Right lobe of liver (tissue), 6 donors: ENCODE data around the gene PEX12. TPM values are rescaled to one million over a fixed set of nuclear protein-coding genes. Genes with fewer than 3 reads are reported as not detected.

Experiments
- ATAC-seq, 4 donors: fragments of 200-7000 bp; cut with Tn5 transposase; one replicate each; pipeline ENCODE4 v1.9.1; 2020; ENCODE audit warnings: mild to moderate bottlenecking in 4 of 4, moderate library complexity in 4 of 4
- DNase-seq, 3 donors: peaks; one replicate each; pipeline ENCODE4 v3.0.0-alpha.2; 2020
- H3K27ac ChIP-seq, 3 donors: fragments of 200-600 bp; one replicate each; pipeline ENCODE4 v1.8.0; 2022
- H3K27me3 ChIP-seq, 2 donors: fragments of 200-600 bp; one replicate each; pipeline ENCODE4 v1.8.0; 2022
- H3K36me3 ChIP-seq, 4 donors: fragments of 200-600 bp; sonication (generic) in 1 of 4; one replicate each; pipeline versions ENCODE4 v1.5.1 to v1.8.0; 2017 to 2022; ENCODE audit warnings: control low read depth in 1 of 4
- H3K4me1 ChIP-seq, 4 donors: fragments of 200-600 bp; sonication (generic) in 1 of 4; one replicate each; pipeline versions ENCODE4 v1.5.1 to v1.8.0; 2017 to 2022; ENCODE audit warnings: control low read depth in 1 of 4
- H3K4me3 ChIP-seq, 3 donors: fragments of 200-600 bp; one replicate each; pipeline ENCODE4 v1.8.0; 2022
- H3K9me3 ChIP-seq, 4 donors: fragments of 200-600 bp; sonication (generic) in 1 of 4; one replicate each; pipeline versions ENCODE4 v1.5.1 to v1.8.0; 2017 to 2022; ENCODE audit warnings: control low read depth in 1 of 4
- POLR2A ChIP-seq: fragments of 450-650 bp; IDR thresholded peaks from one replicate; pipeline ENCODE4 v1.6.1; 2017; ENCODE audit warnings: antibody characterized with exemption, mild to moderate bottlenecking
- WGBS: methylation state at CpG from one replicate; pipeline ENCODE4 v1.1.6; 2018; ENCODE audit warnings: low coverage, low lambda C conversion rate; ENCODE audit not compliant: insufficient coverage; ENCODE audit errors: missing lambda C conversion rate; 5-methylcytosine and 5-hydroxymethylcytosine counted together
- intact Hi-C, 2 donors: fragments of 100-400 bp; cut with DNase I; formaldehyde crosslinking; loops; one replicate each; pipeline versions ENCODE4 v1.11.2 to v1.14.1; 2022
- long read RNA-seq: library from polyadenylated mRNA; unstranded; transcript quantifications from one replicate; pipeline ENCODE4 v2.0.0, GENCODE V29; 2019
- total RNA-seq, 6 experiments: library from RNA; depleted of rRNA in 2 of 6; stranded (reverse); fragments of >200 nt in 2 of 6; fragmentation: NEBNext Ultra II Directional in 3 of 6; extraction: Animal tissue kit (Norgen Biotek cat#: 25700) in 3 of 6; gene quantifications; one replicate each; pipeline versions ENCODE4 v1.1.0 to v1.2.4, GENCODE V29; 2016 to 2023
- TF ChIP-seq, protein P1 (sequence below), 4 donors: fragments of 200-600 bp in 3 of 4; fragments of 450-650 bp in 1 of 4; IDR thresholded peaks; one replicate each; pipeline versions ENCODE4 v1.5.1 to v1.8.0; 2016 to 2022; ENCODE audit warnings: antibody characterized with exemption in 4 of 4, mild to moderate bottlenecking in 2 of 4
- donor health status: DM: no; HTN: yes; CAD: no.
- donor health status: DM: no; HTN: no; CAD: no.
- donor health status: DM: no; HTN: no; CAD: no.
- donor health status: DM: no; HTN: yes; CAD: no.
- donor health status: DM: no; HTN: yes; CAD: no.

Gene PEX12
- 1 to 10 TPM; 2.9 to 6.4 (median 4.3) TPM for total RNA-seq
- long read RNA-seq, partial matches to known transcripts: 0 of 1 reads
- long read RNA-seq, other reads (novel, unspliced or antisense): 0 of 1 reads

DNA sequence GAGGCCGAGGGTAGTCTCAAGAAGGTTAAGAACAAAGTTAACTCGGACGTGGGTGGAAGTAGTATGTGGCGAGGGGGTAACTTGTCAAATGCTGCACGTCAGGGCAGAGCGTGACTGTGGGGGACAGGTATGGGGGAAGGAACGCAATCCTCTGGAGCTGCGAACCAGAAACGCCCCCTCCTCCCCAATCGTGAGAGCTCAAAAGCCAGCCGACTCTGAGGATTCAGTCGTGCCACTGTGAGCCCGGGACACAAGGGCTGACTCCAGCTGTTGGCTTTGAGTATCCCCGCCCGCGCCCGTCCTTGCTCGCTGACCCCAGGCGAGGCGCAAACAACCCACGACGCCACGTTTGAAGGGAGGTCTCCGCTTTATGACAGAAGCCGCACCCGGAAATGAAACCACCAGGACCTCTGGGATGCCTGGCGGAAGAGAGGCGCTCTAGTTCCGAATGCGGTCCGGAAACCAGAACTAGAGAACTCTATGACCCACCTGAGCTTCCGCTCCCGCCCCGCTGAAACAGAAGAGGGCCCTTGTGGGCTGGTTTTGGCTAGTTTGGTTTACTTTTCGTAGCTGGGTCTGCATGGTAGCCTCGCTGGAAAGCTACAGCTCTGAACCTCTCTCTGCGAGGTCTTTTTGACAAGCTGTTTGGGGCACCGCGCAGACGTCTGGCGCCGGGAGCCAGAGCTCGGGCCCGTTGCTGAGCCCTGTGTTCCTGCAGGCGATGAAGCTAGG is at the start of gene PEX12:
Gene PEX12, minus strand, starts transcription at position 375 of the 732 bp plus-strand sequence. CDS start 550 bp downstream, outside the sequence.
- peak; percentile 97 to 99 (median 98) for ATAC-seq
- Histone ChIP-seq H3K27ac (peak within 1 kb of the TSS; percentile 80 to 85 (median 84)), H3K27me3 (no peaks in the 10 kb centered on the region), H3K9me3 (no peaks in the 10 kb centered on the region), H3K4me1 (peaks cover 0 to 10% (median 3%) of the 10 kb centered on the region in 4 donors), H3K36me3 (peaks cover 0 to 4% (median under 1%) of the 10 kb centered on the region in 4 donors), H3K4me3 (peak within 1 kb of the TSS; percentile 65 to 87 (median 81))
- intact Hi-C loops: no loop called here
- DNase-seq: peak; percentile 88 to 93 (median 92)
- TF ChIP-seq, protein P1, sequence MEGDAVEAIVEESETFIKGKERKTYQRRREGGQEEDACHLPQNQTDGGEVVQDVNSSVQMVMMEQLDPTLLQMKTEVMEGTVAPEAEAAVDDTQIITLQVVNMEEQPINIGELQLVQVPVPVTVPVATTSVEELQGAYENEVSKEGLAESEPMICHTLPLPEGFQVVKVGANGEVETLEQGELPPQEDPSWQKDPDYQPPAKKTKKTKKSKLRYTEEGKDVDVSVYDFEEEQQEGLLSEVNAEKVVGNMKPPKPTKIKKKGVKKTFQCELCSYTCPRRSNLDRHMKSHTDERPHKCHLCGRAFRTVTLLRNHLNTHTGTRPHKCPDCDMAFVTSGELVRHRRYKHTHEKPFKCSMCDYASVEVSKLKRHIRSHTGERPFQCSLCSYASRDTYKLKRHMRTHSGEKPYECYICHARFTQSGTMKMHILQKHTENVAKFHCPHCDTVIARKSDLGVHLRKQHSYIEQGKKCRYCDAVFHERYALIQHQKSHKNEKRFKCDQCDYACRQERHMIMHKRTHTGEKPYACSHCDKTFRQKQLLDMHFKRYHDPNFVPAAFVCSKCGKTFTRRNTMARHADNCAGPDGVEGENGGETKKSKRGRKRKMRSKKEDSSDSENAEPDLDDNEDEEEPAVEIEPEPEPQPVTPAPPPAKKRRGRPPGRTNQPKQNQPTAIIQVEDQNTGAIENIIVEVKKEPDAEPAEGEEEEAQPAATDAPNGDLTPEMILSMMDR (IDR thresholded peaks at IDR 0.05): no peak
- peak; percentile 86 for TF ChIP-seq POLR2A
- whole genome bisulfite sequencing: 0% methylated on average over 37 of the region's 45 CpGs

DNA sequence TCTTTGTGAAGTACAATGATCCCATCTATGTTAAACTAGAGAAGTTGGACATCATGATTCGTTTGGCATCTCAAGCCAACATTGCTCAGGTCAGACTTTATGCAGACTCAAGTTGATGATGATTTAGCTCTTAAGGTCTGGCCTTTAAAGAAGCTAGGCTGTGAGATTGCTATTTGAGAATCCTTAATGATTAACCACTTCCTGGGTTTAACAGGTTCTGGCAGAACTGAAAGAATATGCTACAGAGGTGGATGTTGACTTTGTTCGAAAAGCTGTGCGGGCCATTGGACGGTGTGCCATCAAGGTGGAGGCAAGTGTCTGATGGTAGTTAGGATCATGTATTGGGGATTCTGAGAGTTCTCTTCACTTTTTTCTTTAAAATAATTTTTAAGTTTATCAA is 49.0 kb upstream of the PEX12 start:
- intact Hi-C loops: no loop called here
- H3K27ac ChIP-seq: no peak overlapping the region
- H3K9me3 ChIP-seq: no peaks in the 10 kb centered on the region
- DNase-seq: no peak
- peaks cover 4 to 45% (median 6%) of the 10 kb centered on the region in 4 donors for H3K36me3 ChIP-seq
- H3K4me1 ChIP-seq: peaks cover 0 to 13% (median 0%) of the 10 kb centered on the region in 4 donors
- TF ChIP-seq, protein P1 (IDR thresholded peaks at IDR 0.05): no peak
- TF ChIP-seq POLR2A: no peak
- WGBS: 66% methylated on average over 4 of the region's 4 CpGs
- H3K27me3 ChIP-seq: no peaks in the 10 kb centered on the region
- ATAC-seq: peak; percentile 51 to 79 (median 70)
- no peak overlapping the region for H3K4me3 ChIP-seq

DNA sequence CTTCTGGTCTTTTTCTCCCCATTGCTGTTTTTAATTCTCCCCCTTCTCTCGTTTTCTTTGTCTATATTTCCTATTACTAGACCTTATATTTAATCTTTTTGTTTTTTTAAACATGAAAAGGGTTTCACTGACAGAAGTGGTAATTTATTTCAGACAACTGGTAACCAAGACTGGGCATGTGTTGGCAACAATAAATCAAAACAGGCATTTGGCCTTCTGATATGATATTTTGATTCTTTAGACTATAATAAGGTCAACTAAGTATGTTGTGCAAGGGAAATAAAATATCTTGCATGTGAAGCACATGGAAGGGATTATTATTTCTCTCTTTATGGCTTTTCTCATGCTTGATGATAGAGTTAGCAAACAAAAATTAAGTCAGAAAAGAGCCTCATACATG is 43.4 kb upstream of the PEX12 start:
- H3K36me3 ChIP-seq: peaks cover 0 to 25% (median under 1%) of the 10 kb centered on the region in 4 donors
- peaks cover 0 to 1% (median 0%) of the 10 kb centered on the region in 4 donors for H3K4me1 ChIP-seq
- DNase-seq (no peak), ATAC-seq (no peak)
- H3K4me3 ChIP-seq: no peak overlapping the region
- TF ChIP-seq, protein P1 (IDR thresholded peaks at IDR 0.05): no peak
- no peak for TF ChIP-seq POLR2A
- 64% methylated on average over 1 of the region's 1 CpG for WGBS
- intact Hi-C loops: no loop called here
- no peak overlapping the region for H3K27ac ChIP-seq
- no peaks in the 10 kb centered on the region for H3K9me3 ChIP-seq
- H3K27me3 ChIP-seq: no peaks in the 10 kb centered on the region

DNA sequence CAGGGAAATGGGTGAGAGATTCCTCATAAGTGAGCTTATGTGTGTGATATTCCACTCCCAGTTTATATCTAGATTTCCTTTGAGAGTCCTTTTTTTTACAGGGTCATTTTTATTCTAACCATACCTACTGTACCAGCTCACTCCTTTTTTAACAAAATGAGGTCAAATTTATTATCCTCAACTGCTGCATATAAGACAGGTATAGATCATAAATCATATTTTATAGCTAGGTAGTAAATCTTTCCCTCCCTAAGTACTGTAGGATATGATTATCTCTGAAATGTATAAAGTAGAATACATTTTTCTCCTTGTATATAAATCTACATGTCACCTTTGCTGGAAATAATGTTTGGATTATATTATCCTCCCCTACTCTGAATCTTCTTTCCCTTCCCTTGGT is 40.3 kb upstream of the PEX12 start:
- H3K4me1 ChIP-seq: no peaks in the 10 kb centered on the region
- no peak overlapping the region for H3K27ac ChIP-seq
- peaks cover 0 to 2% (median 0%) of the 10 kb centered on the region in 4 donors for H3K36me3 ChIP-seq
- H3K27me3 ChIP-seq: no peaks in the 10 kb centered on the region
- H3K9me3 ChIP-seq: no peaks in the 10 kb centered on the region
- H3K4me3 ChIP-seq: no peak overlapping the region
- ATAC-seq (no peak), DNase-seq (no peak)
- no peak for TF ChIP-seq POLR2A
- TF ChIP-seq, protein P1 (IDR thresholded peaks at IDR 0.05): no peak
- intact Hi-C loops: no loop called here
